Tibial nerve (tissue), 4 donors: ENCODE measurements around the gene XYLT1.

Source experiments
- CTCF ChIP-seq, 5 experiments: fragments of 200-600 bp in 3 of 5; fragments of 450-650 bp in 2 of 5; sonication (generic) in 3 of 5; IDR thresholded peaks; one replicate each; pipeline ENCODE4 v1.5.1; 2016 to 2019; ENCODE audit warnings: antibody characterized with exemption in 5 of 5, mild to moderate bottlenecking in 3 of 5, moderate library complexity in 2 of 5
- EP300 ChIP-seq, 2 donors: sonication (generic); formaldehyde crosslinking; IDR thresholded peaks; one replicate each; pipeline ENCODE4 v1.6.1; 2017; ENCODE audit warnings: antibody characterized with exemption in 2 of 2, mild to moderate bottlenecking in 1 of 2
- POLR2A ChIP-seq, 2 donors: fragments of 450-650 bp; IDR thresholded peaks; one replicate each; pipeline ENCODE4 v1.6.1; 2017; ENCODE audit warnings: antibody characterized with exemption in 2 of 2, mild to moderate bottlenecking in 2 of 2, moderate library complexity in 2 of 2

GRCh38 chr16:17368951-17369350, 101.8 kb downstream of the XYLT1 start:
- no peak for TF ChIP-seq CTCF (IDR thresholded peaks at IDR 0.05)
- no peak for TF ChIP-seq POLR2A (IDR thresholded peaks at IDR 0.05)
- TF ChIP-seq EP300 (IDR thresholded peaks at IDR 0.05): no peak
